ENCODE measurements around the gene BRSK2.

The BRSK2 gene

GRCh38 chr11:1454576-1454975, 64.8 kb downstream of the BRSK2 start:
- no peak for DNase-seq (ENCODE audit: low spot score)

DNA sequence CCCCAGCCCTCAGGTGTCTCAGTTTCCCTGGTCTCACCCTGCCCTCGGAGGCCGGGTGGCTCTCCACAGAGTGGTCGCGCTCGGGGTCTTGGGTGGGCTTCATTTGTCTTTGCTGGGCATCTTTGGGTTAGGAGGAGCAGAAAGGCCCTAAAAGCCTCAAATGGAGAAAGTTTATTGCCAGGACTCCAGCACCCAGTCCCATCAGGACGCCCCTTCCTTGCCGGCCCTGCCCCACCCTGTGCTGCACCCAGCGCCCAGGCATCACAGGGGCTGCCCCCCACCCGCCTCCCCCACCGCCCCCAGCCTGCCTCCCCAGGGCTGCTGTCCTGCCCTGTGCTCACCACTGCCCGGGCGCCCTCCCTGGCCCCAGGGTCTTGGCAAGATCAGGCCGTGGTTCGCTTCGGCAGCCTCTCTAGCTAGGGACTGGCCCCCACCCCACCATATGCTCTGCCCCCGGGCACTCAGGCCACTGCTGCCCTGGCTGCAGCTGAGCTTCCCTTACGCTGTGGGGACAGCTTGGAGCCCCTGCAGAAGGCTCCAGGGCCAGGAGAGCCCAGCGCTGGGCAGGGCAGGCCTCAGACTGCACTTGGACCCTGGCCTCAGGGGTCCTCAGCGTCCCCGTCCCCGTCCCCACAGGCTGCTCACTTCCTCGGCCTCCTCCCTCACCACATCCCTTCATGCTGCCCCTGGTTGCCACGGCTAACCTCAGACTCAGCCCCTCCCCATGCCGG, 65.5 kb downstream of the BRSK2 start:
- no peak for DNase-seq (ENCODE audit: low spot score)

- DNase-seq (ENCODE audit: low spot score), result no peak
Observed at GRCh38 chr11:1455763-1456060, 66.0 kb downstream of the BRSK2 start.

GRCh38 chr11:1456176-1456575, 66.4 kb downstream of the BRSK2 start:
- no peak for DNase-seq (ENCODE audit: low spot score)

DNA sequence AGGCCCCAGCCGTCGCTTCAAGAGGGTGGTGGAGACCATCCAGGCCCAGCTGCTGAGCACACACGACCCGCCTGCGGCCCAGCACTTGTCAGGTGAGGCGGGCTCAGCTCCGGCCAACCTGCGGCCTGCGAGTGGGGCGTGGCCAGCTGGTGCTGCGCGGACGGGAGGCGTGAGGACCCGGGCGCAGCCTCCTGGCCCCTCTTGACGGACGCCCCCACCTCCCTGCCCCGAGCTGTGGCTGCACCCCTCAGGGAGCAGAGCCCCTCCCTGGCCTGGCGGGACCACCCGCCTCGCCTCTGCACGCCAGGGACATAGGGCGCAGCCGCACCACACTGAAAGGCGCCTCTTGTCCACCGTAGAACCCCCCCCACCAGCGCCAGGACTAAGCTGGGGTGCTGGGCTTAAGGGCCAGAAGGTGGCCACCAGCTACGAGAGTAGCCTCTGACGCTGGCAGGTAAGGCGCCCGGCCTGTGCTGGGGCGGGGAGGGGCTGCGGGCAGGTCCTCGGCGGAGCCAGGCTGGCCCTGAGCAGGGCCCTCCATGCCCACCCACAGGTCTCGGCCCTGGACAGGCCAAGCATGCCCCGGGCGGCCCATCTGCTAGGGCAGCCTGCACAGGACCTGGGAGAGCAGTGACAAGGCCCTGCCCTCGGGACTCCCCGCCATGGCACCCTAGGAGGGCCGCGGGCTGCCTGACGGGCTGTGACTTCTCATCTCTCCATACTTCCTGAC, 67.0 kb downstream of the BRSK2 start:
- DNase-seq (ENCODE audit: low spot score), result no peak

DNA sequence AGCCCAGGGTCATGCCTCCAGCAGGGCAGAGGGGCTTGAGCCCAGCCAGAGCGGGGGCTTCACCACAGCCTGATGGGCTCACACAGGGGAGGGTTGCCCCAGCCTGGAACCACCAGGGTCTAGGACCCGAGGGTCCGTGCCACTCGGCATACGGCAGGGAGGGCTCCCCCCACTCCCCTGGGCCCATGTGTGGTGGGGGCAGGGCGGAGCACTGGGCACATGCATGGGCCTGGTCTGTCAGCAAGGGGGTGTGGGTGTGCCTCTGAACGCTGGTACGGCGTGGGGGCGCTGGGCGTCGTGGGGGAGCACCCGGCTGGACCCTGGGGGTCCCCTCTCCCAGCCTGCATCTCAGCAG, 67.6 kb downstream of the BRSK2 start:
- DNase-seq (ENCODE audit: low spot score), result no peak

GRCh38 chr11:1457856-1458255, 68.1 kb downstream of the BRSK2 start:
- no peak for DNase-seq (ENCODE audit: low spot score)

DNA sequence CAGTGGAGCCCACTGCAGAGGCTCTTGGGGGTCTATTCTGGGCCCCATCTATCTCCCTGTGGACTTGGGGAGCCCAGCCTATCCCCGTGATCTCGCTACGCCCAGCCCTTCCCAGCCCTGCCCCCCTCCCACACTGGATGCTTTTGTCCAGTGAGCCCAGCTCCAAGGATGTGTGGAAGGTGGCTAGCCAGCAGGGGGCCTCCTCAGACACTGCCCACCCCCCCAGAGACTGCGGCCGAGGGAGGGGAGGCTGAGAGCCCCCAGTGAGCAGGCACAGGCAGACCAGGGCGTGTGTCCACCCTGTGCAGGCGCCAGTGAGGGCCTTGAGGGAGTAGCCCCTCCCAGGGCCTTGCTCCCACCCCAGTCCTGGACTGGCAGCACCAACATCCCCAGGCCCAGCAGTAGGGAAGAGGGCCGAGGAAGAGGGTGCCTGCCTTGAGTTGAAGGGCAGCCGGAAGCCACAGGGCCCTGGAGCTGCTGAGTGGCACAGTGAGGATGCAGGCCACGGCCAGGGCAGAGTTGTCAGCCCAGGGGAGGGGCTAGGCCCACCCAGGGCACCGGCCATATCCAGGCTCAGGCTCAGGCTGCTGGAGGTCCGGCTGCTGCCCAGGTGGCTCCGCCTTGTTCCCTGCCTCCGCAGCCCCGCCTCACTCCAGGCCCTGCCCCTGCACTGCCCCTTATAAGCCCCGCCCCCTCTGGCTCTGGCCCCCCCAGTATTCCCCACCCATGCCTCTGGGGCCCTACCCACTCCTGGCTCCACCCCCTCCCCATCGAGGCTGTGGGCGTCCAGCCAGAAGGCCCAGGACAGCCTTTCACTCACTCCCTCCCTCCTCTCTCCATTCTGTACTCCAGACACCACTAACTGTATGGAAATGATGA, 68.8 kb downstream of the BRSK2 start:
- DNase-seq (ENCODE audit: low spot score), result no peak

- no peak for DNase-seq (ENCODE audit: low spot score)
Observed at GRCh38 chr11:1459219-1459575, 69.5 kb downstream of the BRSK2 start.

- DNase-seq (ENCODE audit: low spot score), result no peak
Observed at GRCh38 chr11:1459764-1460395, 70.1 kb downstream of the BRSK2 start.

DNA sequence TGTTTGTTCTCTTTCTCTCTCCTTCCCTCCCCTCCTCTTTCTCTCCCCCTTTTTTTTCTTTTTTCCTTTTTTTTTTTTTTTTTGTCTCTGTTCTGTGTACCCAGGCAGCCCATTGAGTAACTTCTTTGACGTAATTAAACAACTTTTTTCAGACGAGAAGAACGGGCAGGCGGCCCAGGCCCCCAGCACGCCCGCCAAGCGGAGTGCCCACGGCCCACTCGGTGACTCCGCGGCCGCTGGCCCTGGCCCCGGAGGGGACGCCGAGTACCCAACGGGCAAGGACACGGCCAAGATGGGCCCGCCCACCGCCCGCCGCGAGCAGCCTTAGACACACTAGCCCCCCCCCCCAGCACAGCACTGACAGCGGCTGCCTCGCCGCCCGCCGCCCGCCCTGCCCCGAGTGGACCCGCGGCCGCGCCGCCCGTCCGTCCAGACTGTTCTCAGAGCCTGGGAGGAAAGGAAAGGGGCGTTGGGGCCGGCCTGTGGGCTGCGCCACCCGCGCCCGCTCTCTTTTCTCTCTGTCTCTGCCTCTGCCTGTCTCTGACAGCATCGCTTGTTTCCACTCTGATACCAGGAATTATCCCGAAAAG, 70.8 kb downstream of the BRSK2 start:
- no peak for DNase-seq (ENCODE audit: low spot score)

GRCh38 chr11:1460986-1461825, 71.5 kb downstream of the BRSK2 start:
- DNase-seq (ENCODE audit: low spot score), result no peak

DNA sequence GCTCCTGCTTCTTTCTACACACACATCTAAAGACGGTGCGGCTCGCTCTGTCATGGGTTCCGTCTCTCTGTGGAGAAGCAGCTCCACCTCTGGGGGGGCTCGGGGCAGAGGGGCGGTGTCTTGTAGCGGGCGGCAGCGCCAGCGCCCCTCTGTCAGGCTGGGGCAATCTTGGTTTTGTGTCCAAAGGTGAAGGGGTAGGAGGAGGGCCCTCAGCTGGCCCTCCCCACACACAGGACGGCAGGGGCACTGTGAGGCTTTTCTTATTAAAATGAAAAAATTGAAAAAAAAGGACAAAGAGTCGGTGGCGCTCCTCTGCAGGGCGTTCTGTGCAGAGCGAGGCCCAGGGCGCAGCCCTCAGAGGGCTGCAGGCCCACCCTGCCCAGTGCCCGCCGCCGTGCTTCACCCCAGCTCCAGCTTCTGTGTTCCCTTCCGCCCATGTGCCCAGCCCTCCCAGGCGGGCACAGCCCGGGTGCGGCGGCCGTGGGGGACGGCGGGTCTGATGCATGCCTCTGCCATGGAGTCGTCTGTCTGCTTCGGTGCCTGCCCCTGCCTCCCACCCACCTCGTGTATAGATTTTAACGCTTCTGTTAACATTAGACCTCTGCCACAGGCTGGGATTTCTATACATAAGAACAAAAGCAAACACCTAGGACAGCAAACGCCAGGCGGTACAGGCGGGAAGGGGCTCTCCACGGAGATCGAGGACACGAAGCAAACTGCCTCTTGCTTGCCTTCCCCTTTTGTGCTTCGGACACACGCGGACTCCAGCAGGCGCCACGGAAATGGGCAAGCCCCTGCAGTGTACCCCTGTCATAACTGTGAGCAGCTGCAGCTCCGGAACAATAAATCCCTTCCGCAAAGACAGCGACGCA, 72.3 kb downstream of the BRSK2 start:
- DNase-seq (ENCODE audit: low spot score), result no peak

GRCh38 chr11:1462698-1462975, 72.9 kb downstream of the BRSK2 start:
- no peak for DNase-seq (ENCODE audit: low spot score)

- DNase-seq (ENCODE audit: low spot score), result no peak
Observed at GRCh38 chr11:1463056-1463455, 73.3 kb downstream of the BRSK2 start.

DNA sequence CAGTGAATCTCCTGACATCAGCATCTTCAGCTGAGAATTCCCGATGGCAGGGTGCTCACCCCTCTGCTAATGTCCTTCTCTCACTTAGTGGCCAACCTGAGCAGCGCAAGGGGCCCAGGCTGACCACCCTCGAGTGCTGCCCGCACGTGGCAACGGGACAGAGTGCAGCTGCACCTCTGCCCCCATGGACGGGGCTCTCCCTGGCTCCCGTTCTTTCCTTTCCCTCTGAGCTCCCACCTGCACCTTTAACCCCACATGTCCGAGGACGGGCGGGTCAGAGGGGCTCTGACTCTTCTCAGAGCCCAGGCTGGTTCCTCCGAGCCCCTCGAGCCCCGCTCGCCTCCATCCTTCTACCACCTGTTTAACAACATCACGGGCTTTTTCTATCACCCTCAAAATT, 77.0 kb downstream of the BRSK2 start:
- DNase-seq (ENCODE audit: low spot score), result no peak

- no peak for DNase-seq (ENCODE audit: low spot score)
Observed at GRCh38 chr11:1467270-1467669, 77.5 kb downstream of the BRSK2 start.

DNA sequence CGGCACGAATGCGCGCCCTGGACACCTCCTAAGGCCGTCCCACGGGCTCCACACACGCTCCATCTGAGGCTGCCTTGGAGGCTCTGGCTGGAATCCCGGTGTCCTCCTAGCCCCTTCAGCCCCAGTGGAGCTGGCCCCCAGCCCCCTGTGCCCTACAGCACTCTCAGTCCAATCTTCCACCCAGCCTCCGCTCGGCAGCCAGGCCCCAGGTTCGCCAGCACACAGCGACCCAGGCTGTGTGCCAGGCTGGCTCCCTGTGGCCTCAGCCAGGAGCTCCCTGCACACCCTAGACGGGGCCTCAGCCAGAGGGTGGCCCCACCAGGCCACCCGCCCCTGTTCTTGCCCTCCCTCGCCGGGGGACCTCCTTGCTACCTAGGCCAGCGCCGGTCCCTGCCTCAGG, 78.3 kb downstream of the BRSK2 start:
- no peak for DNase-seq (ENCODE audit: low spot score)

- DNase-seq (ENCODE audit: low spot score), result no peak
Observed at GRCh38 chr11:1468473-1469066, 78.8 kb downstream of the BRSK2 start.

GRCh38 chr11:1469287-1469910, 79.7 kb downstream of the BRSK2 start:
- DNase-seq (ENCODE audit: low spot score), result no peak

Measured in hepatic stellate cell (primary cell).